ENCODE measurements around the gene TMEM92. TPM values are rescaled to one million over a fixed set of nuclear protein-coding genes. Genes with fewer than 3 reads are reported as not detected.

The TMEM92 gene
- total and polyA plus RNA-seq, 4 donors: 0.49 to 3.3 (median 2.1) TPM

Small RNAs within 50 kb of the gene (small RNA-seq; reads per million reads assigned to genes)
- not detected for gene SUMO2P7 (ENCODE audit: low replicate concordance)

Other genes starting within 250 kb of the TMEM92 start
- gene ITGA3, start 218.4 kb upstream of the TMEM92 start, total RNA-seq: 10 to 100 TPM; 23.4 to 28.3 TPM
- gene ITGA3, start 218.4 kb upstream of the TMEM92 start, polyA plus RNA-seq (ENCODE audit: insufficient read length in 2 of 2): 10 to 100 TPM; 23.5 to 34.4 TPM
- gene PDK2, start 179.1 kb upstream of the TMEM92 start, total RNA-seq: 10 to 100 TPM; 14.7 to 32.6 TPM
- gene PDK2, start 179.1 kb upstream of the TMEM92 start, polyA plus RNA-seq (ENCODE audit: insufficient read length in 2 of 2): 10 to 100 TPM; 52.8 to 56.1 TPM
- gene SAMD14, start 144.3 kb upstream of the TMEM92 start, total RNA-seq: 10 to 100 TPM; 13.2 to 14.6 TPM
- gene SAMD14, start 144.3 kb upstream of the TMEM92 start, polyA plus RNA-seq (ENCODE audit: insufficient read length in 2 of 2): 10 to 100 TPM; 79.3 to 91.6 TPM
- gene PPP1R9B, start 123.8 kb upstream of the TMEM92 start, total RNA-seq: 10 to 100 TPM; 23.7 to 40.8 TPM
- gene PPP1R9B, start 123.8 kb upstream of the TMEM92 start, polyA plus RNA-seq (ENCODE audit: insufficient read length in 2 of 2): 100 to 1,000 TPM; 102 TPM
- under 1 TPM; 0.72 to 0.99 TPM for gene SGCA, start 108.5 kb upstream of the TMEM92 start, total RNA-seq
- 1 to 10 TPM; 1.4 to 3.0 TPM for gene SGCA, start 108.5 kb upstream of the TMEM92 start, polyA plus RNA-seq (ENCODE audit: insufficient read length in 2 of 2)
- gene COL1A1, start 72.8 kb upstream of the TMEM92 start, total RNA-seq: 1,000 to 10,000 TPM; 1,525 to 2,315 TPM
- 1,000 to 10,000 TPM in 1 of 2 donors, 100 to 1,000 TPM in 1; 586 to 1,058 TPM for gene COL1A1, start 72.8 kb upstream of the TMEM92 start, polyA plus RNA-seq (ENCODE audit: insufficient read length in 2 of 2)
- gene XYLT2, start 71.7 kb downstream of the TMEM92 start, total RNA-seq: 10 to 100 TPM; 15.8 to 35.9 TPM
- 10 to 100 TPM; 15.3 to 26.3 TPM for gene XYLT2, start 71.7 kb downstream of the TMEM92 start, polyA plus RNA-seq (ENCODE audit: insufficient read length in 2 of 2)
- gene MRPL27, start 98.7 kb downstream of the TMEM92 start, total RNA-seq: 10 to 100 TPM; 45.3 to 98.7 TPM
- gene MRPL27, start 98.7 kb downstream of the TMEM92 start, polyA plus RNA-seq (ENCODE audit: insufficient read length in 2 of 2): 10 to 100 TPM; 70.1 to 76.7 TPM
- gene EME1, start 98.8 kb downstream of the TMEM92 start, total RNA-seq: 1 to 10 TPM; 3.1 to 5.5 TPM
- 1 to 10 TPM; 6.8 to 7.5 TPM for gene EME1, start 98.8 kb downstream of the TMEM92 start, polyA plus RNA-seq (ENCODE audit: insufficient read length in 2 of 2)
- gene LRRC59, start 123.1 kb downstream of the TMEM92 start, total RNA-seq: 10 to 100 TPM; 45.7 to 47.7 TPM
- 10 to 100 TPM; 60.7 to 63.9 TPM for gene LRRC59, start 123.1 kb downstream of the TMEM92 start, polyA plus RNA-seq (ENCODE audit: insufficient read length in 2 of 2)
- gene ACSF2, start 151.8 kb downstream of the TMEM92 start, total RNA-seq: 10 to 100 TPM; 10.1 to 50.7 TPM
- gene ACSF2, start 151.8 kb downstream of the TMEM92 start, polyA plus RNA-seq (ENCODE audit: insufficient read length in 2 of 2): 10 to 100 TPM; 21.2 to 26.7 TPM
- under 1 TPM; 0.55 to 0.89 TPM for gene CHAD, start 194.4 kb downstream of the TMEM92 start, total RNA-seq
- gene CHAD, start 194.4 kb downstream of the TMEM92 start, polyA plus RNA-seq (ENCODE audit: insufficient read length in 2 of 2): 10 to 100 TPM in 1 of 2 donors, 1 to 10 TPM in 1; 9.2 to 13.6 TPM
- gene RSAD1, start 204.4 kb downstream of the TMEM92 start, total RNA-seq: 10 to 100 TPM; 17.2 to 27.3 TPM
- gene RSAD1, start 204.4 kb downstream of the TMEM92 start, polyA plus RNA-seq (ENCODE audit: insufficient read length in 2 of 2): 10 to 100 TPM; 41.8 to 54.7 TPM
- gene MYCBPAP, start 234.0 kb downstream of the TMEM92 start, total RNA-seq: 1 to 10 TPM; 1.1 to 3.4 TPM
- gene MYCBPAP, start 234.0 kb downstream of the TMEM92 start, polyA plus RNA-seq (ENCODE audit: insufficient read length in 2 of 2): 1 to 10 TPM; 2.5 to 5.0 TPM

Measured in spinal cord (tissue), 4 donors.